ENCODE data around the gene GPATCH4.

DNA sequence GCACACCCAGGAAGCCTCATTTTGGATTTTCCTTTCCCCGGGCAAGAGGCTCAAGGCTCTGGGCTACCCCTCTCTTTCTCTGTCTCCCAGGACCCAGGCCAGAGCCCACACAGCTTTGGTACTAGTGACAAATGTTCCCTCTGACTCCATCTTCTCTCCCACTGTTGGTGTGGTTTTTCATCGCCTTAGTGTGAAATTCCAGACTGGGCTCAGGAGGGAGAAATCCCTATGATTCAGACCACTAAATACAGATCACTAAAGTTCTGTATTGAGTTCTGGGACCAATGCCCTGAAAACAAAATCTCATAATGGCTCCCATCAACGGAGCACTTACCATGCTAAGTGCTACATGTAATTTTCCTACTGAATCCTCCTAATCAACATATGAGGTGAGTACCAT, 55.0 kb downstream of the GPATCH4 start:
- TF ChIP-seq SRF (IDR thresholded peaks at IDR 0.05; ENCODE audit: low read depth in 2 of 2, low read length in 2 of 2): no peak
- no peak for TF ChIP-seq ASH2L (IDR thresholded peaks at IDR 0.05; ENCODE audit: borderline replicate concordance, low read depth)
- no peak for TF ChIP-seq KAT2A (conservative IDR thresholded peaks at IDR 0.05; ENCODE audit: control insufficient read depth, low read depth, low read length)
- no peak for TF ChIP-seq SUZ12 (IDR thresholded peaks at IDR 0.05; ENCODE audit: unreplicated experiment)
- TF ChIP-seq ETV6 (conservative IDR thresholded peaks at IDR 0.05 in 1 of 2, IDR thresholded peaks at IDR 0.05 in 1 of 2; ENCODE audit: borderline replicate concordance in 1 of 2, low read depth in 1 of 2): no peak
- TF ChIP-seq GABPA (IDR thresholded peaks at IDR 0.05; ENCODE audit: low read depth): no peak
- no peak for TF ChIP-seq CREB1 (IDR thresholded peaks at IDR 0.05; ENCODE audit: low read depth)
- no peak for TF ChIP-seq EGR1 (IDR thresholded peaks at IDR 0.05; ENCODE audit: borderline replicate concordance in 1 of 2, low read depth in 2 of 2, low read length in 2 of 2)
- no peak for TF ChIP-seq POLR2AphosphoS5 (IDR thresholded peaks at IDR 0.05; ENCODE audit: low read length)
- TF ChIP-seq, protein P1, sequence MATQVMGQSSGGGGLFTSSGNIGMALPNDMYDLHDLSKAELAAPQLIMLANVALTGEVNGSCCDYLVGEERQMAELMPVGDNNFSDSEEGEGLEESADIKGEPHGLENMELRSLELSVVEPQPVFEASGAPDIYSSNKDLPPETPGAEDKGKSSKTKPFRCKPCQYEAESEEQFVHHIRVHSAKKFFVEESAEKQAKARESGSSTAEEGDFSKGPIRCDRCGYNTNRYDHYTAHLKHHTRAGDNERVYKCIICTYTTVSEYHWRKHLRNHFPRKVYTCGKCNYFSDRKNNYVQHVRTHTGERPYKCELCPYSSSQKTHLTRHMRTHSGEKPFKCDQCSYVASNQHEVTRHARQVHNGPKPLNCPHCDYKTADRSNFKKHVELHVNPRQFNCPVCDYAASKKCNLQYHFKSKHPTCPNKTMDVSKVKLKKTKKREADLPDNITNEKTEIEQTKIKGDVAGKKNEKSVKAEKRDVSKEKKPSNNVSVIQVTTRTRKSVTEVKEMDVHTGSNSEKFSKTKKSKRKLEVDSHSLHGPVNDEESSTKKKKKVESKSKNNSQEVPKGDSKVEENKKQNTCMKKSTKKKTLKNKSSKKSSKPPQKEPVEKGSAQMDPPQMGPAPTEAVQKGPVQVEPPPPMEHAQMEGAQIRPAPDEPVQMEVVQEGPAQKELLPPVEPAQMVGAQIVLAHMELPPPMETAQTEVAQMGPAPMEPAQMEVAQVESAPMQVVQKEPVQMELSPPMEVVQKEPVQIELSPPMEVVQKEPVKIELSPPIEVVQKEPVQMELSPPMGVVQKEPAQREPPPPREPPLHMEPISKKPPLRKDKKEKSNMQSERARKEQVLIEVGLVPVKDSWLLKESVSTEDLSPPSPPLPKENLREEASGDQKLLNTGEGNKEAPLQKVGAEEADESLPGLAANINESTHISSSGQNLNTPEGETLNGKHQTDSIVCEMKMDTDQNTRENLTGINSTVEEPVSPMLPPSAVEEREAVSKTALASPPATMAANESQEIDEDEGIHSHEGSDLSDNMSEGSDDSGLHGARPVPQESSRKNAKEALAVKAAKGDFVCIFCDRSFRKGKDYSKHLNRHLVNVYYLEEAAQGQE (IDR thresholded peaks at IDR 0.05; ENCODE audit: low read depth, low read length): no peak
